Fibroblast of skin of abdomen (primary cell): Measurements from ENCODE around the gene KDM4C. TPM values are rescaled to one million over a fixed set of nuclear protein-coding genes. Genes with fewer than 3 reads are reported as not detected.
A peak's percentile ranks its signal among the peaks of the same experiment; 100 is the strongest.
"Not testable (repeated sequence)": the region's sequence is repeated elsewhere in the genome, so short reads cannot be mapped to it uniquely, and the experiment has no call there.

Experiments used
- DNase-seq: peaks from one replicate; pipeline ENCODE4 v3.0.0-alpha.2; 2013
- polyA plus RNA-seq, 2 experiments: library from polyadenylated mRNA; unstranded; fragments of 120-200 nt; gene quantifications; one replicate each; pipeline ENCODE4 v1.2.1, GENCODE V29; 2013; ENCODE audit not compliant: insufficient read length in 2 of 2

Gene KDM4C
- polyA plus RNA-seq (2013, experiment 1 of 2; ENCODE audit: insufficient read length), result 9.5 TPM
- polyA plus RNA-seq (2013, experiment 2 of 2; ENCODE audit: insufficient read length), result 9.2 TPM

- peak; percentile 95 for DNase-seq
Measured at GRCh38 chr9:6757456-6758247, at the start of gene KDM4C. KDM4C (plus strand) TSS chr9:6757973; CDS start chr9:6792989, 35,016 bp downstream.

GRCh38 chr9:6708732-6709131, 49.0 kb upstream of the KDM4C start:
- DNase-seq, result no peak

GRCh38 chr9:6711403-6711802, 46.4 kb upstream of the KDM4C start:
- DNase-seq, result peak; percentile 53

- DNase-seq, result no peak
Measured at GRCh38 chr9:6712041-6712440, 45.7 kb upstream of the KDM4C start.

- no peak for DNase-seq
Measured at GRCh38 chr9:6714176-6714575, 43.6 kb upstream of the KDM4C start.

GRCh38 chr9:6715153-6715754, 42.5 kb upstream of the KDM4C start:
- not testable (repeated sequence) for DNase-seq

- DNase-seq, result peak; percentile 21
Measured at GRCh38 chr9:6715755-6716643, 41.8 kb upstream of the KDM4C start.

- no peak for DNase-seq
Measured at GRCh38 chr9:6716766-6717165, 41.0 kb upstream of the KDM4C start.

- no peak for DNase-seq
Measured at GRCh38 chr9:6723881-6724420, 33.8 kb upstream of the KDM4C start.

- DNase-seq, result no peak
Measured at GRCh38 chr9:6733257-6733656, 24.5 kb upstream of the KDM4C start.

GRCh38 chr9:6733831-6734230, 23.9 kb upstream of the KDM4C start:
- DNase-seq, result peak; percentile 3

- no peak for DNase-seq
Measured at GRCh38 chr9:6735422-6735821, 22.4 kb upstream of the KDM4C start.

GRCh38 chr9:6739218-6739617, 18.6 kb upstream of the KDM4C start:
- DNase-seq, result no peak

GRCh38 chr9:6748861-6749260, 8.9 kb upstream of the KDM4C start:
- not testable (repeated sequence) for DNase-seq

GRCh38 chr9:6754861-6755260, 2.9 kb upstream of the KDM4C start:
- not testable (repeated sequence) for DNase-seq

- DNase-seq, result no peak
Measured at GRCh38 chr9:6757132-6757455, 679 bp upstream of the KDM4C start.

- no peak for DNase-seq
Measured at GRCh38 chr9:6758248-6758497, 400 bp downstream of the KDM4C start.

- peak; percentile 48 for DNase-seq
Measured at GRCh38 chr9:6758498-6759184, 868 bp downstream of the KDM4C start.

- DNase-seq, result peak; percentile 86
Measured at GRCh38 chr9:6759185-6759977, 1.6 kb downstream of the KDM4C start.

GRCh38 chr9:6761306-6761705, 3.5 kb downstream of the KDM4C start:
- no peak for DNase-seq

GRCh38 chr9:6763244-6763643, 5.5 kb downstream of the KDM4C start:
- DNase-seq, result no peak

- DNase-seq, result no peak
Measured at GRCh38 chr9:6764011-6764410, 6.2 kb downstream of the KDM4C start.
